NCI-H748 (cell line): ENCODE measurements around the gene LDB2.

Source experiments
- DNase-seq: peaks from one replicate; lab custom pipeline; 2025; ENCODE audit not compliant: unreplicated experiment; lab: John Stamatoyannopoulos, UW

Gene LDB2

DNA sequence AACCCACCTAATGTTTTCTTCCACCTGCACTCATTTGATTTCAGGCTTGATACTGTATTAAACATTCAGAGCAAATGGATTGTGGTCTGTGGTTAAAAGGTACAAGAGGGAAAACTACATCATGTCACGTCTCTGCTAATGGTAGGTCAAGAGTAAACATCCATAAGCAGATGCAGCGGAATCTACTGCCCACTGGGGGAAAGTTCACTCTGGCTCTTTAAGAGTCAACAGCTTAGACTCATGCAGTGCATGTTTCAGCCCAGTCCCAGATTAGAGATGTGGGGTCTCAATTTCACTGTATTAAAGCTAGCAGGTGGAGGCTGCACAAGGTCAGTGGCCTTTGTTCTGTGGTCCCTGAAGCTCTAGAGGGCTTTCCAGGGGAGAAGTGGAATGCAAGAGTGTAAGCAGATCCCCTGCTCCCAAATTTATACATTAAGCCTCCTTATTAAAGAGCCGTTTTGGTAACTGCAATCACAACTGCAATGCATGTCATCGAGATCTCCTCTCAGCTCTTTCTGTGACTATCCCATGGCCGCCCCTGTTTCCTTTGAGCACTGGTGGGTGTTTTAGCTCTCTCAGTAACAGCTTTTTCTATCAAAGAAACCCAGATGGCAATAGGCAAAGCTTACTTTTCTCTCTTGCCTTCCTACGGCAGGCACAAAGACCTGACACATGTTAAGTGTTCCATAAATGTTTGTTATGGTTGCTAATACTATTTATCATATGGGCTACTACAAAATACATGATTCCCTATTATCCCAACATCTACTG is 53.4 kb downstream of the LDB2 start:
- no peak for DNase-seq

DNA sequence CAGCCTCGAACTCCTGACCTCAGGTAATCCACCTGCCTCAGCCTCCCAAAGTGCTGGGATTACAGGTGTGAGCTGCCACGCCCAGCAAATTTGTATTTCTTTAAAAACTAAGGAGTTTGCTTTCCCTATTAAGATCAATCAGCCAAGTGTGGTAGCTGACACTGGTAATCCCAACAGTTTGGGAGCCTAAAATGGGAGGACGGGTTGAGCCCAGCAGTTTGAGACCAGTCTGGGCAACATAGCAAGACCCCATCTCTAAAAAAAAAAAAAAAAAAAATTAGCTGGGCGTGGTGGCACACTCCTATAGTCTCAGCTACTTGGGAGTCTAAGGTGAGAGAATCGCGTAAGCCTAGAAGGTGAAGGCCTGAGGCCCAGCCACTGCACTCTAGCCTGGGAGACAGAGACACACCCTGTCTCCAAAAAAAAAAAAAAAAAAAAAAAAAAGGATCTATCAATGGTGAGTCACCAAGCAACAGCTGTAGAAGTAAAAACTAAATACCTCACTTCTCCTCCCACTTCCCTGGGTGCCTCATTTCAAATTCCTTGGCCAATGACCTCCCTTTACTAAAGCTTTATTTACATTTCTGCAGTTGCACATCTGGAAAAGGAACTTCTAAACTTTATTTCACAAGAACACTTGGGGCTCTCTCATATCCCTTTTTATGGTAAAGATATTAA is 54.5 kb downstream of the LDB2 start:
- no peak for DNase-seq

DNA sequence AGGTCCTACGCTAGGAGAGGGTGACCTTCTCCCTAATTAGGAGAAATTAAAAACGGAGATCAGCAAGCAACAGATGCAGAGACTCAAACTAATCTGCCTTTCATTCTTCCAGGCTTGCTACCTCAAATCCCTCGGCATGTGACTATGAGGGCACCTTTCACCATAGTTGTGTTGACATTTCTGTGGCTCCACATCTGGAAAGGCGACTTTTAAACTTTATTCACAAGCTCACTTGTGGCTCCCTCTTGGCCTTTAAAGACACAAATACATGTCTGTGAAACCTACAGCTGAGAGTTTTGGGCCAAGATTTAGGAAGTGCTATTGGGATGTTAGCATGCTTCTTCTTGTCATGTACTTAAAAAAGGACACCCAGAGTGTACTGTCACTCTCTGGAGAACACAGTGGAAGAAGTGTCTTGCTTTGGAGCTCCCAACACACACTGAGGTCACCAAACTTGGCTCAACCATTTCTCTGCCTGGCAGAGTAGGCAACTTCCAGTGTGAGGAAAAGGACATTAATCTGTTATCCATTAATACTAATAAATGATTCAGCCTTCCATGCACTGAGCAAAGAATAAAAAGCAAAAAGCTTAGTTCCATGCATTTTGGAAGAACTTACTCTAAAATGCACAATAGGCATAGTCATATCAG is 60.1 kb downstream of the LDB2 start:
- DNase-seq: no peak

DNA sequence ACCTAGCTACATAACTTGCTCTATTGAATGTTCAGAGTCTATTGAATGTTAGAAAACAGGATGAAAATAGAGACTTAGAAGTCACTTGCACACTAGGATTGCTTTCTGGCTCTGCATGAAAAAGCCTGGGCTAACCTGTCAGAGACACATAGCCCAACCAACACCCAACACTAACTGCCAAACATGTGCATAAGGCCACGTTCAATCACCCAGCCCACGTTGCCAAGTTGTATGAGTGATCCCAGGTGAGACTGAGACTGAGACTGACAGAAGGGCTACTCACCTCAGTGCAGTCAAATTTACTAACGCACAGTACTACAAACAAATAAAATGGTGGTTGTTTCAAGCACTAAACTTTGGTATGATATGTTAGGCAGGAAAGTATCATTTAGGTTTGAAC is 61.0 kb downstream of the LDB2 start:
- DNase-seq: no peak

DNA sequence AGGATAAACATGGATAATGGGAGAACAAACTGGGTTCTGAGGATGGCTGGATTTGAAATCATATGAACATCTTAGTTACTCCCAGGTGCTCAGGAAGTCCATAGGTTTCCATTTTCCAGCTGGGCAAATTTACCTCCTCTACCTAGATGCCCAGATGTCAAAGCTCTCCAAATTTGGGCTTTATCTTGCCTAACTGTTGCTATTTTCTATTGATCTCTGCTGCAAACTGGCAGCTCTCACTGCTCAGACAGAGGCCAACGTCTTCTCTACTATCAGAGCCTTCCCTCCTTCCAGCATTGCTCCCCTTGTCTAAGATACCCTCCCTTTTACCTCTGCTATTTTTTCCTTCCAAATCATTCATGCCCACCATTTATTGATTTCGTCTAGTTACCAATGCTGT is 62.1 kb downstream of the LDB2 start:
- no peak for DNase-seq

DNA sequence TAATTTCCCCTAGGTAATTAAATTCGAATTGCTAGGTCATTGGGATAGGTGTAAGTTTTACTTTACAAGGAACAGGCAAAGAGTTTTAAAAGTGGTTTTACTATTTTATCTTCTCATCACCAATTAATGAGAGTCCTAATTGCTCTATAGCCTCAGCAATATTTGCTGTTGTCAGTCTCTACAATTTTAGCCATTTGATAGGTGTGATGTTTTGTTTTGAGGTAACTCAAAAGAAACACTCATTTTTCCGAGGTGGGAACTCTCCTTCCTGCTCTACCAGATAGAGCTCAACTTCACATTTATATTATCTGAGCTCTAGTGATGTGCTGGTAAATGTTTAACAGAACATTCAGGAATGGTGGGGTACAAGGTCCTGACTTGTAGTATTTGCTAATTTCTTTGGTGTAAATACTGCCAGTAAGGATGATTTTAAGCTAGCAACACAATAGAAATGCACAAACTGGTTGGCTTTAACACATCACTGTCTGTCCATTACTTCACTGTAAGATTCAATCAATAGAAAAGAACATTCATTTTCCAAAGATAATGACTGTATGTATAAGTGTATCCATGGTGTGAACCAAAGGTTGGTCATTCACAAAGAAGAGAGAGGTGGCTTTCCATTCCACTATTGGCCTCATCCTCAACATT is 62.7 kb downstream of the LDB2 start:
- DNase-seq: no peak

GRCh38 chr4:16834814-16835213 is 63.6 kb downstream of the LDB2 start:
- DNase-seq: no peak

DNA sequence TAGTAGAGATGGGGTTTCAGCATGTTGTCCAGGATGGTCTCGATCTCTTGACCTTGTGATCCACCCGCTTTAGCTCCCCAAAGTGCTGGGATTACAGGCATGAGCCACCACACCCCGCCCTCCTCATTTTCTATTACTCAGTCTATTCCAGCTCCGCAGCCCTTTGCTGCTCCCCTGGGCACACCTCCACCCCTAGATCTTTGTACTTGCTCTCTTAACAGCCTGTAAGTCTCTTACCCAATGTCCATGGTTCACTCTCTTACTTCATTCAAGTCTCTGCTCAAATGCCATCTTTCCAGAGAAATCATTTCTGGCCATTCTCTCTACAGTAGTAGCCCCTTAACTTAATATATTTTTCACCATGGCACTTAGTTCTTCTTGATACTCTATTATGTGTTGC is 64.7 kb downstream of the LDB2 start:
- DNase-seq: no peak

GRCh38 chr4:16830081-16830480 is 68.4 kb downstream of the LDB2 start:
- no peak for DNase-seq

- DNase-seq: no peak
Measured at GRCh38 chr4:16827794-16828724, 70.4 kb downstream of the LDB2 start.

DNA sequence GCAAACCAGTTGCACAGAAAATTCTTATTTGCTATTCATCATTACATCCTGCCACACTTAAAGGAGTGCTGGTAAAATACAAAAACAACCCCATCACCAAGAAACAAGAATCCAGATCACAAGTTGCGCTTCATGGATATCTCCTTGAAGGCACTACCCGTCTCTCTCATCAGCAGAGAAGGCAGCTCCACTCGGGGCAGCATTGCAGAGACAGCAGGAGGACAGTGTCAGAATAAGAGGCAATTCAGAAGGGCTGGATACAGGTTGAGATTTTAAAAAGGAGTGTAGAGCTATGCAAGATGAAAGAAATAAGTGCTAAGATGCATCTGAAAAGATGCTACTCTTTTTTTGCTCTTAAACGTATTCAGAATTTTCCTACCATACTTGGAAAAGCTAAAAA is 71.4 kb downstream of the LDB2 start:
- no peak for DNase-seq

DNA sequence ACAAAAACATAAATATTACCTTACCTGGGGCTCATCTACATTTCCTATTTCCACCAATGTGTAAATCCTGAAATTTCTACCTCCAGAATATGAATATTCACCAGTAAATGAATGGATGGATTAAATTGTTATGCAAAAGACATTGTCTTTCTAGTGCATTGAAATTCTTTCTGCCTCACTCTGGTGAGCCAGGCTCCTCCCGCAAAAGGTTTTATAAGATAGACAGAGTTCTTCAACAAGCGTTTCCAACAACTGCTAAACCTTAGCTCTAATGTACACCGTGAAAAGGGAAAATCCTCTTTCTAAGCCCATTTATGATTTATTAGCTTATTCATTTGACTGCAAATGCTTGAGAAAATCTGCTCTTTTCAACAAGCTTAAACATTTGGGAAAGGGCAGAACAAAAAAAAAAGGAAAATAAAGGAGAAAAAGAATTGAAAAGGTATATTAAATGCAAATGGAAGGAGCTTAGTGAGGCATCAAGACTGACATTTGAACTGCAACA is 72.0 kb downstream of the LDB2 start:
- no peak for DNase-seq

DNA sequence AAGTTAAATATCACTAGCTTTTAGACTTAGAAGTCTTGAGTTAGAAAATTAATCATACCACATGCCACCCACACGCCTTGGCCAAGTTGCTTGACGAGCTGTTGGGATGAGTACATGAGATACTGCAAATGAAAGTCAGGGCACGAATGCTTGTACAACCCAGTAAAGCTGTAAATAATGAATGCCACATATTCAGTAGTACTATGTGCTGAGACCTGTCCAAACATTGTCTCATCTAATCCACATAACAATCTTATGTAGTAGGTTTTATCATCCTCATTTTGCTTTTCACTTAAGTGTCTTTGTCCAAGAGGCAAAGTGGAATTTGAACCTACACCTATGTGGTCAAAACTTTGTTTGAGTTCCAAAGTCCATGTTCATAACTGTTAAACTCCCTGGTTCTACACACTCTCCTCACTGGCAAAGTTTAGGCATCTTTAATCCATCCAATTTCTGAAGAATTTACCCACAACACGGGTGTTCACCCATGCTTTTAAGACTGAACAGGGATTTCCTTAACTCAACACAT is 74.1 kb downstream of the LDB2 start:
- no peak for DNase-seq

GRCh38 chr4:16820329-16820728 is 78.1 kb downstream of the LDB2 start:
- DNase-seq: no peak

- DNase-seq: no peak
Measured at GRCh38 chr4:16819652-16820051, 78.8 kb downstream of the LDB2 start.

DNA sequence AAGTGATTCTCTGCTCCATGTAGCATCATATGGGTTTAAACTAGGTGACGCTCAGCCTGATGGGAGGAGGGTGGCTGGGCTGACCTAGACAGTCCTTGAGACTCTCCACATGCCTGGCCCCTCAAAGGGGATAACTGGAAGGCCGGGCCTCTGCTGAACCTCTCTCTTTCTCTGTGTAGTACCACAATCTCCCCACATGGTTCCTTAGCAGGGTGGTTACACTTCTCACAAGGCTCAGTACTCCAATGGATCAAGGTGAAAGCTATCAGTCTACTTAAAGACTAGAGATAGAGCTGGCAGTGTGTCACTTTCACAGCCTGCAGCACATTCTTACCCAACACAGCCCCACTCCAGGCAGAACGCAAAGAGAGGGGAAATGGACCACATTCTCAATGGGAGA is 80.4 kb downstream of the LDB2 start:
- DNase-seq: no peak

GRCh38 chr4:16817286-16817685 is 81.2 kb downstream of the LDB2 start:
- DNase-seq: no peak

DNA sequence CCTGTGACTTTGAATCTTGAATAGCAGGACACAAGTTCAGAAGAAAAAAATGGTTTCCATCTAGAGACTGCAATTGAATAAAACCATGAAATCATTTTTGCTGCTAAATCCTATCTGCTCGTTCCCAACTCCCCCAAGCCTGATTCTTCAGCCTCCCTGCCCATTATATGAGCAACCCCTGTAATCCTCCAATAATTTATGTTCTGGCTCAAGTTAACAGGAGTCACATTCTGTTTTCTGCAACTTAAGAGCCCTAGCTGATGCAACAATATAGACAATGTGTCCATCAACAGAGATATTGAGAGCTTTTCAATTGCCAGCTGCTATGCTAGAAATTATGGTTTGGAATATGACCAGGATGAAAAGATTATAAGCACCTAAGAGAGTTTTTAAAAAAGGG is 84.1 kb downstream of the LDB2 start:
- no peak for DNase-seq

DNA sequence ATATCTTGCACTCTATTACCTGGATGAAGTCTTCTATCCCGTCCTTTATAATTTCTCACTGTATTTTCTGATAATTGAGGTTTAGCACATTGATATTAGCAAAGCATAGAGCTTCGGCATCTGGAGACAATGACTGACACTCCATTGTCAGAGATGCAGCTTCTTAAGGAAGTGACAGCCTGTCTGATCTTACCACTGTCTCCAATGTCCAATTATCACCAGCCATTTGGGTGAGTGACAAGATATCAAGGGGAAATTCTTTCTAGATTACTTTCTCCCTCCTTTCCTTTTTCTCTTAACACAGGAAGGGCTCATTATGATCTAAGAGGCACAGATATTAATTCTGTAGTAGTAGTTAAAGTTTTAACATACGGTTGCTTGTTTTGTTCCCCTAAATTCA is 86.4 kb downstream of the LDB2 start:
- DNase-seq: no peak

DNA sequence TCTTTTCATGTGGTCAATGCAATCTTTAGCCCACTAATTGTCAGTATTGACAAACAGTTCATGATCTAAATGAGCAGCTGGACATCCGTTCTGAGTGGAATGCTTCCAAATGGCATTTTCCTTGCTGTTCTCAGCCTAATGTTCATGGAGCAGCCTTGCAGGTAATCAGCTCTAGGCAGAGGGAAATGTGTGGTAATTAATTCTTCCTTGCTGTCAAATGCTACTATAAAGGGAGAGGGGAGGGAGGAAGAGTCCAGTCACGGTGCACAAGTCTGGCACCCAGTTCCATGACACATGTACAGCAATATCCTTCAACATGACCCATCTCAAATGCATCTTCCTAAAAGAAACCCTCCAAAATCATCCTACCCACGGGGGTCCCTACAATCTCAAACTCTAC is 88.5 kb downstream of the LDB2 start:
- DNase-seq: no peak
